Measurements from ENCODE around the gene URAD.
A peak's percentile ranks its signal among the peaks of the same experiment; 100 is the strongest.

URAD gene

DNA sequence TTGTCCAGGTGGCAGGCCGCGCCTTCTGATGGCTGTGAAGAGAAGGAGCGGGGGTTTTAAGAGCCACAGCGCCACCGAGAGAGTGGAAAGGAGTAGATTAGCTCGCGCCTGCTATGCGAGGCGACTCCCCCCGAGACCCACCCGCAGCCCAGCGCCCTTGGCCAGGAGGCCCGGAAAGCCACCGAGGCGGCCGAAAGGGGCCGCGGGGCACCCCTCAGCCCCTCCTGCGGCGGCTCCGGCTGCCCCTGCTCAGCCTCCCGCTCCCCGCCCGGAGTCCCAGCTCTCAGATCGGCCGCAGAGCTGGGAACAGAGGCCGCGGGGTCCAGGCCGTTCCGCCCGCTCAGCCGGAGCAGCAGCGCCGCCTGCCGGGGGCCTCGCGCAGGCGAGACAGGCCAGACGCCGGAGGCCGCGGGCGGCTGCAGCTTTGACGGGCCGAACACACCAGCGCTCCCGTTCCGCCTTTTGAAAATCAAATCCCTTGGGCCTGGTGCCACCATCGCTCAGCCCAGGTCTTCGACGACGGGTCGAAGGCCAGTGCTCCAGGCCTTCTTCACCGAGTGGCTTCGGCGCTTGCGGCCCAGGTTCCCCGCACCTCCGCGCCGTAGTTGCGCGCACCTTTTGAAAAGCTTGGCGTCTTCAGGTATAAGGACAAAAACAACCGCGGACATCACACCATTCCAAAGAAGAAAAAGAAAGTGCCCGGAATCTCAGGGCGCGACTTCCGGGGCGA is 34.7 kb downstream of the URAD start:
- H3K36me3 ChIP-seq (ENCODE audit: insufficient read depth, low read length), result no peaks in the 10 kb centered on the region
- peak overlapping the region; percentile 38 for H3K4me3 ChIP-seq (ENCODE audit: low read length)
- no peaks in the 10 kb centered on the region for H3K9me3 ChIP-seq (ENCODE audit: low read length)
- peak overlapping the region; percentile 55 for H2AFZ ChIP-seq (ENCODE audit: low read depth, low read length)
- H3K27me3 ChIP-seq (ENCODE audit: insufficient read depth, low read length), result peaks cover 58% of the 10 kb centered on the region
- H3K4me1 ChIP-seq (ENCODE audit: insufficient read depth, low read length), result no peaks in the 10 kb centered on the region

DNA sequence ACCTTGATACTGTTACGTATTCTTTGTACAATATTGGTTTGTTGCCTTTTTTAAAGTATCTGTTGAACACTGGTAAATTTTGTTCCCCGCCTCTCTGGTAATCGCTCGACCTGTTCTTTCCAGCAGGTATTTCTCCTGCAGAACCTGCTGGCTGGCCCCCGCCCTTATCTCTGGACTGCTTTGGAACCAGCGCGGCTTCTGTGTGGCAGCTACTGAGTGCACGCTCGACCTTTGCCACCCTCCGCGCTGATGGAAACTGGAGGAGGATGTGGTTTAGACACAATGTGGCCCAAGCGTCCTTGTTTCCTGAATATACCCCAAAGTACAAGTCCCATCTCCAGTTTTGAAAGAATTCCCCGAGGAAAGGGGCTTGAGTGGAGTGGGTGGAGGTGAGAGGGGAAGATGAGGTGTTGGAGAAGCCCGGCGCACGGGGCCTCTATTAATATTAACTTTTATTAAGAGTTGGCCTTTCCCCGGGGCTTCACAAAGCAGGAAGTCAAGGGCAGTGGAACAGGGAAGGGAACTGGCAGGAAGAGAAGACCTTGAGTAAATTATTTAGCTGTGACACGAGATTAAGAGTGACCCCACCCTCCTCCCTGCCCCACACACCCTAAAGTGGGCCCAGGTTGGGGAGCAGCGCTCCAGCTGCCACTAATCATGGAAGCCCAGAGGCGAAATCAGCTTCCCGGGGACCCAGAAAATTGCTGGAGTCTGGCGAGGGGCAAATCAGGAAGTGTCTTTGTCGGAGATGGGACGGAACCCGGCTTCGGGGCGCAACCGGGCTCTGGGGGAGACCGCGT is 35.4 kb downstream of the URAD start:
- peak overlapping the region; percentile 55 for H2AFZ ChIP-seq (ENCODE audit: low read depth, low read length)
- H3K4me1 ChIP-seq (ENCODE audit: insufficient read depth, low read length), result no peaks in the 10 kb centered on the region
- H3K9me3 ChIP-seq (ENCODE audit: low read length), result no peaks in the 10 kb centered on the region
- H3K4me3 ChIP-seq (ENCODE audit: low read length), result peak overlapping the region; percentile 38
- peaks cover 54% of the 10 kb centered on the region for H3K27me3 ChIP-seq (ENCODE audit: insufficient read depth, low read length)
- H3K36me3 ChIP-seq (ENCODE audit: insufficient read depth, low read length), result no peaks in the 10 kb centered on the region

DNA sequence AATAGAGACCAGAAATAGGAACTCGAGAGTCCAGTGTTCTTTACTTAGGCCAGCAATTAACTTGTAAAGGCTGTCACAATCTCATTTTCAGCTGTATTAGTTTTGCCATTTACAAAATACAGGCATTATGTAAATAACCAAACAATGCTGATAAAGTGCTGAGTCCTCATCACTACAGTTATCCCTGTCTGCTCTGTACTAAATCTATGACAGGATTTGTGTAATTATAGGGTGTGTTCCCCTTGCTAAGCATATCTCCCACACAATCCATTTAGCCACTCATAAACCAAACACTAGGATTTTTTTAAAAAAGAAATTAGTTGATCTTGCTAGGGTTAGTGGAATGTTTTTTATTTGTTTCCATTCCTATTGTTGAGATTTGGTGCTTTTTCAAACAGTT is 45.5 kb downstream of the URAD start:
- Histone ChIP-seq H3K4me1 (ENCODE audit: insufficient read depth, low read length) (no peaks in the 10 kb centered on the region), H3K36me3 (ENCODE audit: insufficient read depth, low read length) (no peaks in the 10 kb centered on the region), H2AFZ (ENCODE audit: low read depth, low read length) (no peak overlapping the region), H3K27me3 (ENCODE audit: insufficient read depth, low read length) (peaks cover 14% of the 10 kb centered on the region), H3K9me3 (ENCODE audit: low read length) (no peaks in the 10 kb centered on the region), H3K4me3 (ENCODE audit: low read length) (no peak overlapping the region)

DNA sequence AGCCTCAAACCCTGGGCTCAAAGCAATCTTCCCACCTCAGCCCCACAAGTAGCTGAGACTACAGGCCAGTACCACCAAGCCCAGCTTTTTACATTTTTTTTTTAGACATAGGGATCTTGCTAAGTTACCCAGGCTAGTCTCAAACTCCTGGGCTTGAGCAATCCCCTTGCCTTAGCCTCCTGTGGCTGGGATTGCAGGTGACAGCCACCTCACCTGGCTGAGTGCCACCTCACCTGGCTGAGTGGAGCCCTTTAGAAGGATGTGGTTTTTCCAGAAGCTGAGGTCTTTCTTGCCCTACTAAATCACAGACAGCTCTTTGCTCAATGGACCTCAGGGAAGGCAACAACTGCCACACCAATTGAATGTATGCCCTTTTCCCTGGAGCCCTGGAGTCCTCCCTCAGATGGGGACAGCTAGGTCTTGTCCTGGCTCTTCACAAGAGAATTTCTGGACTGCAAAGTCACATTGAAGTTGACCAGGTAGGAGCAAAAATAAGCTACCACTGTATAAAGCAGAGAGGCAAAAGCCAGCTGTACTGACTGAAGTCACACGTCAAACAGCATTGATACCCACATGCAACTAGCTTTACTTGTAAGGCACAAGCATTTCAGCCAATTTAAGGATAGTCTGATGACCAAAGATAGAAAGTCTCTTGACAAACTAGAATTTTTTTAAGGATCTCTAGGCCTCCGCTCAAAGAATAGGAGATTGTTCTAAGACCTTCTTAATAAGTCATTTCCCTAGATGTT is 54.7 kb downstream of the URAD start:
- Histone ChIP-seq H3K4me1 (ENCODE audit: insufficient read depth, low read length) (no peaks in the 10 kb centered on the region), H3K27me3 (ENCODE audit: insufficient read depth, low read length) (peaks cover 38% of the 10 kb centered on the region), H3K9me3 (ENCODE audit: low read length) (no peaks in the 10 kb centered on the region)

DNA sequence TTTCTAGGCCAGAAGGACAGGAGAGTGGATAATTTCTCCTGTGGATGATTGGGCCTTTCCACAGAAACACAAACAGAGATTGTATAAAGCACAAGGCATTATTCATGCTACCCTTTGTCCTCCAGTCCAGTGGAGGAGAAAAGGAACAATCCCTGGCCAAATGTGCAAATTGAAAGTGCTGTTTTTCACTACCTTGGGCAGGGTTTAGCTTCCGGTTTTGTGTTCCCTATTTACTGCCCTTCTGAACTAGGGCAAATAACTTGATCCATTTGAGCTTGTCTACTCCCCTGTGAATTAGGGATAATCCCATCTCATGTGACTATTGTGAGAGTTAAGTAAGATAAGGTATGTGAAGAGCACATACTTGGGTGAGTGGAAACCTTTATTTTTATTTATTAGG is 55.4 kb downstream of the URAD start:
- Histone ChIP-seq H3K9me3 (ENCODE audit: low read length) (no peaks in the 10 kb centered on the region), H3K36me3 (ENCODE audit: insufficient read depth, low read length) (no peaks in the 10 kb centered on the region), H3K4me3 (ENCODE audit: low read length) (no peak overlapping the region), H2AFZ (ENCODE audit: low read depth, low read length) (no peak overlapping the region), H3K4me1 (ENCODE audit: insufficient read depth, low read length) (no peaks in the 10 kb centered on the region), H3K27me3 (ENCODE audit: insufficient read depth, low read length) (peaks cover 44% of the 10 kb centered on the region)

More for the DNA sequence above, 54.7 kb downstream of the URAD start:
- Histone ChIP-seq H2AFZ (ENCODE audit: low read depth, low read length) (no peak overlapping the region), H3K36me3 (ENCODE audit: insufficient read depth, low read length) (no peaks in the 10 kb centered on the region), H3K4me3 (ENCODE audit: low read length) (no peak overlapping the region)

DNA sequence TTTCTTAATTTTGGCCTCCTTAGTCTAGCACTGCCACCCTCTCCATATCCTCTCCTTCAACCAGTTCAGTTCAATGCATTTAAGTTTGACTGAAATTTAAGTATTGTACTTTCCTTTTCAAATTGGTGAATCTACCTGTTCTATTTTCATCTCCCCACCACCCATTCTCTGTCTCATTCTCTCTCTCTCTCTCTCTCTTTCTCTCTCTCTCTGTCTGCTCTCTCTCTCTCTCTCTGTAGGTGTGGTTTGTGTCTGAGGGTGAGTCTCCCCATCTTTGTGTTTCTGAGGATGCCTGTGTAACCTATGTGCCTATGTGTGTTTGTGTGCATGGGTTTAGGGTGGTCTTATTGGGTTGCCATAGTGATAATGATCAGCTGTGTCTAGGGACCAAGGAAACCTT is 58.6 kb downstream of the URAD start:
- no peak overlapping the region for H3K4me3 ChIP-seq (ENCODE audit: low read length)
- no peaks in the 10 kb centered on the region for H3K36me3 ChIP-seq (ENCODE audit: insufficient read depth, low read length)
- peaks cover 77% of the 10 kb centered on the region for H3K27me3 ChIP-seq (ENCODE audit: insufficient read depth, low read length)
- no peak overlapping the region for H2AFZ ChIP-seq (ENCODE audit: low read depth, low read length)
- H3K9me3 ChIP-seq (ENCODE audit: low read length), result peaks cover 5% of the 10 kb centered on the region
- H3K4me1 ChIP-seq (ENCODE audit: insufficient read depth, low read length), result no peaks in the 10 kb centered on the region

DNA sequence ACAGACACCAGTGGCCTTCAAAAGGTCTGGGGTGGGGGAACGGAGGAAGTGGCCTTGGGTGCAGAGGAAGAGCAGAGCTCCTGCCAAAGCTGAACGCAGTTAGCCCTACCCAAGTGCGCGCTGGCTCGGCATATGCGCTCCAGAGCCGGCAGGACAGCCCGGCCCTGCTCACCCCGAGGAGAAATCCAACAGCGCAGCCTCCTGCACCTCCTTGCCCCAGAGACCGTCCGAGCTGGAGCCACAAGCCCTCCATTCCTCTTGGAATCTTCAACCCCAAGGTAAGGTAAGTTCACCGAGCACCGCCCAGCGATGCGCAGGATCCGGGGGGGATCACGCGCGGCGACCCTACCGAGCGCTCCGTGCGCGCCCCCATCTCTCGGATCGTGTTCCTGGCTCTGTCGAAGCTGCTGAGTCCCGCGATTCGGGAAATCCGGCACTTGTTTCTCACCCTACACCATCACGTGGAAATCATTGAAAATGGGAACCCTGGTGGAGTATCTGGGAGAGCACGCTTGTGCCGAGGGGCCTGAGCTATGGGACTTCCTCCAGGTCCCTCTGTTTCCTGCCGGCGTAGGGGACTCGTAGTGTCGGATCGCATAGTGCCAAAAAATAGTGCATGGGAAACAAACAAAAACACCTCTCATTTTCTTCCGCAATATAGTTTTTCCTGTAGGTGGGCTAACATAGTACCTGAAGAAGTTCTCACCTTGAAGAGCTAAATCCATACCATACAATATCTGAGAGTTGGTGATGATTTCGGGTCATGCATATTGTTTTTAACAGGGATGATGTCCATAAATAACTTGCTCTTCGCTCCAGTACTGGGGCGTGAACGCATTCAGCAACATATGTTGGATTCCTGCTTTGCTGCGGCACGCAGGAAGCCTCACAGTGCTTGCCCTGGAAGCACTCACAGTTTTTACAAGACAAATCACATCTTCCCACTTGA is 59.4 kb downstream of the URAD start:
- Histone ChIP-seq H3K9me3 (ENCODE audit: low read length) (peaks cover 5% of the 10 kb centered on the region), H2AFZ (ENCODE audit: low read depth, low read length) (no peak overlapping the region), H3K36me3 (ENCODE audit: insufficient read depth, low read length) (no peaks in the 10 kb centered on the region), H3K4me1 (ENCODE audit: insufficient read depth, low read length) (no peaks in the 10 kb centered on the region), H3K27me3 (ENCODE audit: insufficient read depth, low read length) (peaks cover 83% of the 10 kb centered on the region), H3K4me3 (ENCODE audit: low read length) (no peak overlapping the region)

DNA sequence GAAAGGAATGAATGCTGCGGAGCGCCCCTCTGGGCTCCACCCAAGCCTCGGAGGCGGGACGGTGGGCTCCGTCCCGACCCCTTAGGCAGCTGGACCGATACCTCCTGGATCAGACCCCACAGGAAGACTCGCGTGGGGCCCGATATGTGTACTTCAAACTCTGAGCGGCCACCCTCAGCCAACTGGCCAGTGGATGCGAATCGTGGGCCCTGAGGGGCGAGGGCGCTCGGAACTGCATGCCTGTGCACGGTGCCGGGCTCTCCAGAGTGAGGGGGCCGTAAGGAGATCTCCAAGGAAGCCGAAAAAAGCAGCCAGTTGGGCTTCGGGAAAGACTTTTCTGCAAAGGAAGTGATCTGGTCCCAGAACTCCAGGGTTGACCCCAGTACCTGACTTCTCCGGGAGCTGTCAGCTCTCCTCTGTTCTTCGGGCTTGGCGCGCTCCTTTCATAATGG is 60.1 kb downstream of the URAD start:
- Histone ChIP-seq H3K9me3 (ENCODE audit: low read length) (peaks cover 5% of the 10 kb centered on the region), H3K4me1 (ENCODE audit: insufficient read depth, low read length) (no peaks in the 10 kb centered on the region), H3K36me3 (ENCODE audit: insufficient read depth, low read length) (no peaks in the 10 kb centered on the region), H3K4me3 (ENCODE audit: low read length) (no peak overlapping the region), H3K27me3 (ENCODE audit: insufficient read depth, low read length) (peaks cover 84% of the 10 kb centered on the region), H2AFZ (ENCODE audit: low read depth, low read length) (no peak overlapping the region)

All from neuron (in vitro differentiated cells).